PC-3 (cell line): ENCODE data around the gene MIXL1. TPM values are rescaled to one million over a fixed set of nuclear protein-coding genes. Genes with fewer than 3 reads are reported as not detected.

ENCODE experiments used
- ATAC-seq: fragments of 200-7000 bp; cut with Tn5 transposase; 2 replicates; pipeline ENCODE4 v1.9.1; 2020; ENCODE audit warnings: mild to moderate bottlenecking, moderate library complexity
- BruUV-seq: library from RNA; stranded (reverse); fragments of 400-500 nt; replicated peaks from 2 replicates; lab custom pipeline; 2021; lab: Mats Ljungman, UMichigan
- CTCF ChIA-PET: fragments of 300-600 bp; sonication (Branson Sonifier 250); formaldehyde crosslinking; loops from one replicate; lab custom pipeline; 2022; ENCODE audit warnings: antibody characterized with exemption; lab: Charles Lee
- POLR2A ChIA-PET: fragments of 300-600 bp; sonication (Branson Sonifier 250); formaldehyde crosslinking; loops from one replicate; lab custom pipeline; 2022; ENCODE audit warnings: antibody characterized with exemption; ENCODE audit not compliant: unreplicated experiment; lab: Charles Lee
- DNase-seq: peaks from one replicate; pipeline ENCODE4 v3.0.0-alpha.2; 2015
- H2AFZ ChIP-seq: fragments of 300-600 bp; sonication (generic); 2 replicates; pipeline ENCODE4 v1.6.0; 2016; ENCODE audit warnings: antibody characterized with exemption, low read length
- H3F3A ChIP-seq: fragments of 300-600 bp; sonication (generic); one replicate; pipeline ENCODE4 v1.6.0; 2017; ENCODE audit warnings: antibody characterized with exemption, low read length, control low read depth, mild to moderate bottlenecking; ENCODE audit not compliant: unreplicated experiment
- H3K27ac ChIP-seq: fragments of 300-600 bp; sonication (generic); 2 replicates; pipeline ENCODE4 v1.5.1; 2016; ENCODE audit warnings: mild to moderate bottlenecking, low read length
- H3K27me3 ChIP-seq: fragments of 300-600 bp; sonication (generic); 2 replicates; pipeline ENCODE4 v1.6.1; 2016; ENCODE audit warnings: low read length, mixed read lengths
- H3K36me3 ChIP-seq: fragments of 300-600 bp; sonication (generic); 2 replicates; pipeline ENCODE4 v1.6.1; 2016; ENCODE audit warnings: low read depth, mixed run types, low read length, mixed read lengths
- H3K4me1 ChIP-seq: fragments of 300-600 bp; sonication (generic); 2 replicates; pipeline ENCODE4 v1.5.1; 2016; ENCODE audit warnings: low read length; ENCODE audit not compliant: insufficient read depth
- H3K4me2 ChIP-seq: fragments of 300-600 bp; sonication (generic); 2 replicates; pipeline ENCODE4 v1.6.0; 2016; ENCODE audit warnings: low read length
- H3K4me3 ChIP-seq: fragments of 300-600 bp; sonication (generic); 2 replicates; pipeline ENCODE4 v1.5.1; 2016; ENCODE audit warnings: mild to moderate bottlenecking, low read length, mixed read lengths
- H3K79me2 ChIP-seq: fragments of 300-600 bp; sonication (generic); 2 replicates; pipeline ENCODE4 v1.6.1; 2017; ENCODE audit warnings: low read length, mixed read lengths
- H3K9ac ChIP-seq: fragments of 300-600 bp; sonication (generic); 2 replicates; pipeline ENCODE4 v1.6.0; 2016; ENCODE audit warnings: mild to moderate bottlenecking, low read length
- H3K9me2 ChIP-seq: fragments of 300-600 bp; sonication (generic); replicated peaks from 2 replicates; pipeline ENCODE4 v1.6.1; 2016; ENCODE audit warnings: mixed run types, low read length, mixed read lengths
- H3K9me3 ChIP-seq: fragments of 300-600 bp; sonication (generic); 2 replicates; pipeline ENCODE4 v1.6.1; 2016; ENCODE audit warnings: low read length, mixed read lengths
- H4K20me1 ChIP-seq: fragments of 300-600 bp; sonication (generic); 2 replicates; pipeline ENCODE4 v1.6.1; 2016; ENCODE audit warnings: low read length, mixed read lengths
- CTCF ChIP-seq: fragments of 300-600 bp; sonication (generic); conservative IDR thresholded peaks from 2 replicates; pipeline ENCODE4 v1.5.1; 2017; ENCODE audit warnings: antibody characterized with exemption, low read depth, mild to moderate bottlenecking, low read length
- EZH2 ChIP-seq: fragments of 300-600 bp; sonication (generic); IDR thresholded peaks from one replicate; pipeline ENCODE4 v1.6.1; 2017; ENCODE audit warnings: antibody characterized with exemption, mild to moderate bottlenecking, low read length; ENCODE audit not compliant: unreplicated experiment
- EZH2phosphoT487 ChIP-seq: fragments of 300-600 bp; sonication (generic); IDR thresholded peaks from 2 replicates; pipeline ENCODE4 v1.6.1; 2018; ENCODE audit warnings: mild to moderate bottlenecking, antibody characterized with exemption, low read length, borderline replicate concordance
- intact Hi-C: fragments of 100-400 bp; cut with micrococcal nuclease; formaldehyde crosslinking; loops from 2 replicates; pipeline ENCODE4 v1.9.0; 2023
- total RNA-seq: library from RNA; depleted of rRNA; stranded (reverse); fragments of >200 nt; gene quantifications from 2 replicates; pipeline ENCODE4 v1.2.3, GENCODE V29; 2014

The MIXL1 gene
- total RNA-seq, 1 experiment from 2014 or later = not detected

- no peaks in the 10 kb centered on the region for H3K4me1 ChIP-seq
- DNase-seq (no peak), ATAC-seq (no peak)
- H3K9me2 ChIP-seq = no peaks in the 10 kb centered on the region
- no peaks in the 10 kb centered on the region for H3K79me2 ChIP-seq
- ChIA-PET POLR2A (no interaction called here), CTCF (no interaction called here)
- no peak overlapping the region for H3K4me2 ChIP-seq
- BruUV-seq = no TSS peak
- H3F3A ChIP-seq = no peaks in the 10 kb centered on the region
- no peaks in the 10 kb centered on the region for H3K36me3 ChIP-seq
- intact Hi-C loops = no loop called here
- no peak overlapping the region for H3K4me3 ChIP-seq
- no peak overlapping the region for H2AFZ ChIP-seq
- H3K27ac ChIP-seq = no peak overlapping the region
- H3K9me3 ChIP-seq = no peaks in the 10 kb centered on the region
- H3K9ac ChIP-seq = no peak overlapping the region
- no peaks in the 10 kb centered on the region for H3K27me3 ChIP-seq
- H4K20me1 ChIP-seq = no peaks in the 10 kb centered on the region
- TF ChIP-seq EZH2 (no peak), CTCF (no peak), EZH2phosphoT487 (no peak)
These were observed 6.2 kb upstream of the MIXL1 start for GRCh38 chr1:226217273-226217672.

GRCh38 chr1:226220473-226221189, 2.8 kb upstream of the MIXL1 start:
- H3K9me3 ChIP-seq = no peaks in the 10 kb centered on the region
- H4K20me1 ChIP-seq = no peaks in the 10 kb centered on the region
- no peak overlapping the region for H3K4me3 ChIP-seq
- ATAC-seq (no peak), DNase-seq (no peak)
- no TSS peak for BruUV-seq
- POLR2A ChIA-PET = no interaction called here
- no peak overlapping the region for H2AFZ ChIP-seq
- H3F3A ChIP-seq = no peaks in the 10 kb centered on the region
- H3K36me3 ChIP-seq = no peaks in the 10 kb centered on the region
- no peaks in the 10 kb centered on the region for H3K9me2 ChIP-seq
- no peaks in the 10 kb centered on the region for H3K4me1 ChIP-seq
- TF ChIP-seq CTCF (no peak), EZH2phosphoT487 (no peak), EZH2 (no peak)
- no peaks in the 10 kb centered on the region for H3K79me2 ChIP-seq
- H3K27me3 ChIP-seq = no peaks in the 10 kb centered on the region
- CTCF ChIA-PET = no interaction called here
- no peak overlapping the region for H3K27ac ChIP-seq
- H3K9ac ChIP-seq = no peak overlapping the region
- no peak overlapping the region for H3K4me2 ChIP-seq
- intact Hi-C loops = no loop called here

- TF ChIP-seq CTCF (no peak), EZH2 (no peak), EZH2phosphoT487 (no peak)
- POLR2A ChIA-PET = no interaction called here
- no peak for ATAC-seq
- Histone ChIP-seq H3K9ac (no peak overlapping the region), H3K9me3 (no peaks in the 10 kb centered on the region), H3K4me3 (no peak overlapping the region), H3K79me2 (no peaks in the 10 kb centered on the region), H3K27ac (no peak overlapping the region), H3K36me3 (no peaks in the 10 kb centered on the region), H2AFZ (no peak overlapping the region), H3K4me2 (no peak overlapping the region), H3K9me2 (no peaks in the 10 kb centered on the region), H3F3A (no peaks in the 10 kb centered on the region), H3K27me3 (no peaks in the 10 kb centered on the region), H4K20me1 (no peaks in the 10 kb centered on the region), H3K4me1 (no peaks in the 10 kb centered on the region)
- CTCF ChIA-PET = no interaction called here
- intact Hi-C loops = no loop called here
- no TSS peak for BruUV-seq
- DNase-seq = no peak
These were observed 778 bp upstream of the MIXL1 start for GRCh38 chr1:226222686-226223085.
